Measurements from ENCODE around the gene TH.
A peak's percentile ranks its signal among the peaks of the same experiment; 100 is the strongest.

Gene TH

DNA sequence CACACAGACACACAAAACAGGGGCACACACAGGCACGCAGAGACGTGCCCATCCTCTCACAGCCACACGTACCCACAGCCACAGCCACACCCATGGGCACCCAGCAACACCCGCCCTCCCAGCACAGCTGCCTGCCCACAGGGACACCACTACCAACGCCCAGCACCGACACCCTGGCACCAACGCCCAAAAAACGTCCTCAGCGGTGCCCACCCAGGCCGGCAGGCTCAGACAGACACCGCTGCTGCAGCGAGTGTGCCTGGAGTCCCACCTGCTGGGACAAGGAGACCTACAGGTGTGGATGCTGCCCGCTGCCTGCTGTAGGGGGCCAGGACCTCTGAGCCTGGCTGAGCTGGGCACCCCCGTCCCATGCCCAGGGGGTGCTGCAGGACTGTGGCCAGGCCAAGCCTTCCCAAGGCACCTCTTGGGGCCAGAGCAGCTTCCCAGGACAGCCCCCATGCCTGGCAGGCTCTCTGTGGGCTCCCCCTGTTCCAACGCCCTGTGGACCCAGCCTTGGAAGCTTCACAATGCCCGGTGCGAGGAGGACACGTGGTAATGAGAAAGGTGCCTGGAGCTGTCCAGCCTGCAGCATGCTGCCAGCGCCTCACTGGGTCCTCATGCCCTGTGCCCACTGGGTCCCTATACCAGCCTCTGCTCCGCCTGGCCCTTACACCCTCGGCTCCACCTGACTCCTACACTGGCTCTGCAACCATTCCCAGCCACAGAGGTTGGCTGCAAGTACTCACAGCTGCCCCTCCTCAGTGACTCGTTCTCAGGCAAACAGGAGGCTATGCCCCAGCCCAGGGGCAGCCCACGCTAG lies 45.8 kb upstream of the TH start:
- TF ChIP-seq ELF4 (IDR thresholded peaks at IDR 0.05) (no peak), TARDBP (IDR thresholded peaks at IDR 0.05) (no peak), FOXA1 (IDR thresholded peaks at IDR 0.05) (no peak), LEF1 (IDR thresholded peaks at IDR 0.05; ENCODE audit: borderline replicate concordance) (no peak), SUZ12 (IDR thresholded peaks at IDR 0.05) (no peak), FOXM1 (IDR thresholded peaks at IDR 0.05; ENCODE audit: borderline replicate concordance) (no peak), CTBP1 (IDR thresholded peaks at IDR 0.05; ENCODE audit: borderline replicate concordance) (no peak), NFRKB (IDR thresholded peaks at IDR 0.05) (no peak), SP1 (IDR thresholded peaks at IDR 0.05) (no peak), HDGF (IDR thresholded peaks at IDR 0.05; ENCODE audit: borderline replicate concordance) (no peak), FOXK2 (IDR thresholded peaks at IDR 0.05) (no peak), BHLHE40 (IDR thresholded peaks at IDR 0.05; ENCODE audit: borderline replicate concordance) (no peak), ZNF384 (IDR thresholded peaks at IDR 0.05) (no peak), L3MBTL2 (conservative IDR thresholded peaks at IDR 0.05) (no peak), ARNT (IDR thresholded peaks at IDR 0.05) (no peak)
- TF ChIP-seq, protein P1, sequence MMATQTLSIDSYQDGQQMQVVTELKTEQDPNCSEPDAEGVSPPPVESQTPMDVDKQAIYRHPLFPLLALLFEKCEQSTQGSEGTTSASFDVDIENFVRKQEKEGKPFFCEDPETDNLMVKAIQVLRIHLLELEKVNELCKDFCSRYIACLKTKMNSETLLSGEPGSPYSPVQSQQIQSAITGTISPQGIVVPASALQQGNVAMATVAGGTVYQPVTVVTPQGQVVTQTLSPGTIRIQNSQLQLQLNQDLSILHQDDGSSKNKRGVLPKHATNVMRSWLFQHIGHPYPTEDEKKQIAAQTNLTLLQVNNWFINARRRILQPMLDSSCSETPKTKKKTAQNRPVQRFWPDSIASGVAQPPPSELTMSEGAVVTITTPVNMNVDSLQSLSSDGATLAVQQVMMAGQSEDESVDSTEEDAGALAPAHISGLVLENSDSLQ (IDR thresholded peaks at IDR 0.05): no peak
- POLR2A ChIA-PET: no interaction called here
- CTCF ChIA-PET: no interaction called here
- DNase-seq (ENCODE audit: extremely low spot score): peak; percentile 5

DNA sequence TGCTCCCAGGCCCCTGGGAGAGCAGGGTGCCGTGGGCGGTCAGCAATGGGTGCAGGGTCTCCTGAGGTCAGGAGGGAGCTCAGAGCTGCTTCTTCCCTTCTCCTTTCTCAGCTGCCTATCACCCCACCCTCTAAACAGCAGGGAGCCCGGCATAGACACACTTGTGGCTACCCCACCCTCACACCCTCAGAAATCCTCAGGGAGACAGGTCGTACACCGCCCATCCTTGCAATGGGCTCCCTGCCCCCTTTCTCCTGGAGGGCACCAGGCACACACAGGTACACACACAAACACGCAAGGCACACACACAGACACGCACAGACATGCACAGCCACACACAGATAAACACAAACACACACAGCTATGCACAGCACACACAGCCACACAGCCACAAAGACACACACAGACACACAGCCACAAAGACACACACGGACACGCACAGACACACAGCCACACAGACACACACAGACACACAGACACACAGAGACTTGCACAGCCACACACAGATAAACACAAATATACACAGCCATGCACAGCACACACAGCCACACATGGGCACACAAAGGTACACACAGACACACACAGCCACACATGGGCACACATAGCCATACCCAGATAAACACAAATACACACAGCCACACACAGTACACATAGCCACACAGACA lies 44.9 kb upstream of the TH start:
- ChIA-PET POLR2A (no interaction called here), CTCF (no interaction called here)
- no peak for DNase-seq (ENCODE audit: extremely low spot score)
- TF ChIP-seq BHLHE40 (IDR thresholded peaks at IDR 0.05; ENCODE audit: borderline replicate concordance) (no peak), L3MBTL2 (conservative IDR thresholded peaks at IDR 0.05) (no peak), ZNF384 (IDR thresholded peaks at IDR 0.05) (no peak), SUZ12 (IDR thresholded peaks at IDR 0.05) (no peak), CTBP1 (IDR thresholded peaks at IDR 0.05; ENCODE audit: borderline replicate concordance) (no peak), LEF1 (IDR thresholded peaks at IDR 0.05; ENCODE audit: borderline replicate concordance) (no peak), FOXK2 (IDR thresholded peaks at IDR 0.05) (no peak), NFRKB (IDR thresholded peaks at IDR 0.05) (no peak), ELF4 (IDR thresholded peaks at IDR 0.05) (no peak), FOXA1 (IDR thresholded peaks at IDR 0.05) (no peak), HDGF (IDR thresholded peaks at IDR 0.05; ENCODE audit: borderline replicate concordance) (no peak), TARDBP (IDR thresholded peaks at IDR 0.05) (no peak), ARNT (IDR thresholded peaks at IDR 0.05) (no peak)

DNA sequence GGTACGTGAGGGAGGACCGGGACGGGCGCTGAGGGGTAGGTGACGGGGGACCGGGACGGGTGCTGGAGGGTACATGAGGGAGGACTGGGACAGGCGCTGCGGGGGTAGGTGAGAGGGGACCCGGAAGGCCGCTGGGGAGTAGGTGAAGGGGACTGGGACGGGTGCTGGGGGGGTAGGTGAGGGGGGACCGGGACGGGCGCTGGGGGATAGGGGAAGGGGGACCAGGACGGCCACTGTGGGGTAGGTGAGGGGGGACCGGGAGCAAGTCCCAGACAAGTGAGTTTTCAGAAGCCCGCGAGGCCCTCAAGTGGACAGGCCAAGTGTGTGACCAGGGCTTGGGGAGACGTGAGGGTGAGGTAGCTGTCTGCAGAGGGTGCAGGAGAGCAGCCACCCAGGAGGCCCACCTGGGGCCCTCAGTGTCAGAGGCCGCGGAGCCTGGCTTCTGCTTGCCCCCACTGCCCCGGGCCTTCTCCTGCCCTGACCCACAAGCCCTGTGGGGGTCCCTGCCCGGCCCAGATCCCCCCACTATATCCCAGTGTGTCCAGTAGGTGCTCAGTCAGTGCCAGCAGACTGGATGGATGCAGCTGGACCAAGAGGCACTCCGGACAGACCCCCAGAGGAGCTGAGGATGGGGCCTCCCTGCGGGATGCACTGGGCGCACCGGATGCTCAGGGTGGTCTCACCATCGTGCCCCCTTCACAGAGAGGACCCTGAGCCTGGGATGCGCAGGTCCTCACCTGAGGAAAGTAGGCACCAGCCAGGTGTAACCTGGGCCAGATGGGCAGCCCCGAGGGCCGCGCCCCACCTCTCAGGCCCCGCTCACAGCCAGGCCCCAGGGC lies 44.2 kb upstream of the TH start:
- POLR2A ChIA-PET: no interaction called here
- CTCF ChIA-PET: no interaction called here
- DNase-seq (ENCODE audit: extremely low spot score): no peak
- TF ChIP-seq CTBP1 (IDR thresholded peaks at IDR 0.05; ENCODE audit: borderline replicate concordance) (no peak), FOXM1 (IDR thresholded peaks at IDR 0.05; ENCODE audit: borderline replicate concordance) (no peak), FOXK2 (IDR thresholded peaks at IDR 0.05) (no peak), FOXA1 (IDR thresholded peaks at IDR 0.05) (no peak), L3MBTL2 (conservative IDR thresholded peaks at IDR 0.05) (no peak)

- DNase-seq (ENCODE audit: extremely low spot score): no peak
- TF ChIP-seq TARDBP (IDR thresholded peaks at IDR 0.05) (no peak), SUZ12 (IDR thresholded peaks at IDR 0.05) (no peak), BHLHE40 (IDR thresholded peaks at IDR 0.05; ENCODE audit: borderline replicate concordance) (no peak), FOXM1 (IDR thresholded peaks at IDR 0.05; ENCODE audit: borderline replicate concordance) (no peak), FOXK2 (IDR thresholded peaks at IDR 0.05) (no peak), L3MBTL2 (conservative IDR thresholded peaks at IDR 0.05) (no peak), FOXA1 (IDR thresholded peaks at IDR 0.05) (no peak), ARNT (IDR thresholded peaks at IDR 0.05) (no peak), ELF4 (IDR thresholded peaks at IDR 0.05) (no peak)
- TF ChIP-seq, protein P1 (IDR thresholded peaks at IDR 0.05): no peak
- ChIA-PET POLR2A (no interaction called here), CTCF (no interaction called here)
These were observed 43.6 kb upstream of the TH start for GRCh38 chr11:2215230-2215560.

GRCh38 chr11:2214527-2215229 lies 43.1 kb upstream of the TH start:
- POLR2A ChIA-PET: no interaction called here
- CTCF ChIA-PET: no interaction called here
- DNase-seq (ENCODE audit: extremely low spot score): no peak

More at GRCh38 chr11:2214527-2215229, 43.1 kb upstream of the TH start:
- TF ChIP-seq TARDBP (IDR thresholded peaks at IDR 0.05): no peak
- TF ChIP-seq ARNT (IDR thresholded peaks at IDR 0.05): no peak
- TF ChIP-seq FOXA1 (IDR thresholded peaks at IDR 0.05): no peak
- no peak for TF ChIP-seq LEF1 (IDR thresholded peaks at IDR 0.05; ENCODE audit: borderline replicate concordance)
- no peak for TF ChIP-seq CTBP1 (IDR thresholded peaks at IDR 0.05; ENCODE audit: borderline replicate concordance)

Data from HEK293T (cell line).